T-cell (primary cell): Measurements from ENCODE around the gene C20orf173. TPM values are rescaled to one million over a fixed set of nuclear protein-coding genes. Genes with fewer than 3 reads are reported as not detected.

Experiments used
- ATAC-seq, 4 experiments: fragments of 200-7000 bp in 3 of 4; fragments of 150-1000 bp in 1 of 4; cut with Tn5 transposase; replicated peaks in 1 of 4; 1 replicate in 3 of 4; 2 replicates in 1 of 4; pipeline ENCODE4 v1.10.0; 2021; ENCODE audit warnings: moderate library complexity in 3 of 4, mild to moderate bottlenecking in 2 of 4, moderate number of reproducible peaks in 1 of 4
- CTCF ChIA-PET, 2 donors: fragments of 300-600 bp; sonication (Branson Sonifier 250); formaldehyde crosslinking; loops; one replicate each; lab custom pipeline; 2022; ENCODE audit warnings: antibody characterized with exemption in 2 of 2; lab: Charles Lee
- POLR2A ChIA-PET, 2 donors: fragments of 300-600 bp; sonication (Branson Sonifier 250); formaldehyde crosslinking; loops; one replicate each; lab custom pipeline; 2022; ENCODE audit warnings: antibody characterized with exemption in 2 of 2; lab: Charles Lee
- DNase-seq, 35 experiments: peaks; one replicate each; pipeline versions ENCODE4 v3.0.0 to v3.0.0-alpha.2; 2013 to 2023
- H3K27ac ChIP-seq: one replicate; pipeline ENCODE4 v1.5.1; 2013; ENCODE audit warnings: low read length
- H3K27me3 ChIP-seq, 2 experiments: replicated peaks in 1 of 2; 1 replicate in 1 of 2; 2 replicates in 1 of 2; pipeline versions ENCODE4 v1.6.1 to v1.7.0; 2013; ENCODE audit warnings: low read length in 1 of 2, mixed read lengths in 1 of 2; ENCODE audit not compliant: control insufficient read depth in 2 of 2, insufficient read depth in 2 of 2; ENCODE audit errors: extremely low read depth in 1 of 2
- H3K36me3 ChIP-seq, 2 donors: 1 replicate in 1 of 2; 2 replicates in 1 of 2; pipeline versions ENCODE4 v1.6.1 to v1.7.0; 2013; ENCODE audit warnings: low read length in 1 of 2; ENCODE audit not compliant: control insufficient read depth in 2 of 2, insufficient read depth in 1 of 2; ENCODE audit errors: extremely low read depth in 1 of 2
- H3K4me1 ChIP-seq, 2 experiments: 1 replicate in 1 of 2; 2 replicates in 1 of 2; pipeline versions ENCODE4 v1.6.1 to v1.7.0; 2013; ENCODE audit warnings: low read length in 2 of 2, mixed read lengths in 1 of 2; ENCODE audit not compliant: insufficient read depth in 2 of 2, control insufficient read depth in 1 of 2; ENCODE audit errors: extremely low read depth in 1 of 2
- H3K4me3 ChIP-seq, 2 donors: 1 replicate in 1 of 2; 2 replicates in 1 of 2; pipeline versions ENCODE4 v1.5.1 to v1.7.0; 2013; ENCODE audit warnings: mild to moderate bottlenecking in 2 of 2, low read length in 1 of 2, moderate library complexity in 1 of 2; ENCODE audit not compliant: control insufficient read depth in 1 of 2; ENCODE audit errors: extremely low read depth in 1 of 2
- H3K9me3 ChIP-seq: 2 replicates; pipeline ENCODE4 v1.7.0; 2013
- H3K27ac Mint-ChIP-seq, 2 donors: one replicate each; pipeline ENCODE4 v1.8.0; 2020 to 2021; ENCODE audit warnings: mild to moderate bottlenecking in 2 of 2, mixed read lengths in 2 of 2
- H3K27me3 Mint-ChIP-seq, 2 donors: one replicate each; pipeline ENCODE4 v1.8.0; 2021 to 2022; ENCODE audit warnings: mixed read lengths in 2 of 2
- H3K36me3 Mint-ChIP-seq: one replicate; pipeline ENCODE4 v1.8.0; 2021; ENCODE audit warnings: mixed read lengths
- H3K4me1 Mint-ChIP-seq, 3 donors: one replicate each; pipeline ENCODE4 v1.8.0; 2020 to 2022; ENCODE audit warnings: mixed read lengths in 3 of 3, mild to moderate bottlenecking in 1 of 3
- H3K4me3 Mint-ChIP-seq, 3 donors: one replicate each; pipeline ENCODE4 v1.8.0; 2020 to 2022; ENCODE audit warnings: mild to moderate bottlenecking in 3 of 3, mixed read lengths in 3 of 3, moderate library complexity in 3 of 3
- H3K9me3 Mint-ChIP-seq, 3 donors: one replicate each; pipeline ENCODE4 v1.8.0; 2020 to 2022; ENCODE audit warnings: mixed read lengths in 3 of 3
- WGBS: methylation state at CpG from one replicate; pipeline ENCODE4 v1.1.5; 2013; ENCODE audit warnings: missing lambda C conversion rate; ENCODE audit not compliant: insufficient coverage; 5-methylcytosine and 5-hydroxymethylcytosine counted together
- total RNA-seq, 35 experiments: library from RNA in 6 of 35; stranded (reverse) in 6 of 35; fragments of 120-200 nt in 1 of 35; gene quantifications; one replicate each; pipeline versions ENCODE4 v1.2.1 to v1.2.4 and lab custom pipeline; 2013 to 2026

The C20orf173 gene
- total RNA-seq, 5 donors from 2014 or later (not counting 1 experiment from before 2014, with no cell fraction given), result not detected

GRCh38 chr20:35503281-35503680 is 26.2 kb downstream of the C20orf173 start:
- no peak overlapping the region for H3K27ac ChIP-seq
- no peak for DNase-seq
- Mint-ChIP-seq H3K36me3 (peaks cover 69% of the 10 kb centered on the region), H3K4me1 (peaks cover 26 to 48% (median 43%) of the 10 kb centered on the region in 3 donors), H3K27ac (peak overlapping the region in 1 of 2 donors; percentile 17), H3K27me3 (no peaks in the 10 kb centered on the region), H3K9me3 (no peaks in the 10 kb centered on the region), H3K4me3 (no peak overlapping the region)
- H3K9me3 ChIP-seq, result no peaks in the 10 kb centered on the region
- peaks cover 0 to 17% of the 10 kb centered on the region in 2 experiments for H3K4me1 ChIP-seq
- H3K36me3 ChIP-seq, result peaks cover 36 to 100% of the 10 kb centered on the region in 2 donors
- no peaks in the 10 kb centered on the region for H3K27me3 ChIP-seq
- POLR2A ChIA-PET, result interaction anchor here in 1 of 2 donors (0.6 to 1.1 kb wide), 2 partner anchors 12 to 33 kb away, joined by 3 read pairs; no protein-coding TSS in a partner anchor
- ATAC-seq, result no peak
- 100% methylated on average over 10 of the region's 10 CpGs for WGBS
- H3K4me3 ChIP-seq, result no peak overlapping the region
- CTCF ChIA-PET, result no interaction called here

GRCh38 chr20:35502352-35502751 is 27.1 kb downstream of the C20orf173 start:
- DNase-seq (peak in 1 of 35 experiments; percentile 11), ATAC-seq (no peak)
- Mint-ChIP-seq H3K4me1 (peaks cover 25 to 48% (median 43%) of the 10 kb centered on the region in 3 donors), H3K27me3 (no peaks in the 10 kb centered on the region), H3K27ac (peak overlapping the region in 1 of 2 donors; percentile 4), H3K4me3 (no peak overlapping the region), H3K36me3 (peaks cover 73% of the 10 kb centered on the region), H3K9me3 (no peaks in the 10 kb centered on the region)
- no peak overlapping the region for H3K4me3 ChIP-seq
- H3K27ac ChIP-seq, result no peak overlapping the region
- H3K36me3 ChIP-seq, result peaks cover 28 to 100% of the 10 kb centered on the region in 2 donors
- WGBS, result 76% methylated on average over 6 of the region's 8 CpGs
- no peaks in the 10 kb centered on the region for H3K27me3 ChIP-seq
- CTCF ChIA-PET, result no interaction called here
- POLR2A ChIA-PET, result no interaction called here
- peaks cover 0 to 17% of the 10 kb centered on the region in 2 experiments for H3K4me1 ChIP-seq
- H3K9me3 ChIP-seq, result no peaks in the 10 kb centered on the region

GRCh38 chr20:35499271-35499670 is 30.2 kb downstream of the C20orf173 start:
- no peak overlapping the region for H3K4me3 Mint-ChIP-seq
- 100% methylated on average over 1 of the region's 1 CpG for WGBS
- peaks cover 14 to 39% (median 29%) of the 10 kb centered on the region in 3 donors for H3K4me1 Mint-ChIP-seq
- peaks cover 80% of the 10 kb centered on the region for H3K36me3 Mint-ChIP-seq
- ATAC-seq (no peak), DNase-seq (no peak)
- no peak overlapping the region for H3K4me3 ChIP-seq
- peaks cover 21 to 100% of the 10 kb centered on the region in 2 donors for H3K36me3 ChIP-seq
- H3K4me1 ChIP-seq, result peaks cover 0 to 2% of the 10 kb centered on the region in 2 experiments
- H3K27me3 ChIP-seq, result no peaks in the 10 kb centered on the region
- H3K27me3 Mint-ChIP-seq, result no peaks in the 10 kb centered on the region
- ChIA-PET POLR2A (interaction anchor here in 1 of 2 donors (0.6 to 1.0 kb wide), 2 partner anchors 8 to 19 kb away, joined by 3 read pairs; no protein-coding TSS in a partner anchor), CTCF (interaction anchor here in 1 of 2 donors (0.6 kb wide), 1 partner anchor 704 kb away, joined by 6 read pairs; no protein-coding TSS in a partner anchor)
- H3K27ac ChIP-seq, result no peak overlapping the region
- peak overlapping the region in 1 of 2 donors; percentile 1 for H3K27ac Mint-ChIP-seq
- H3K9me3 ChIP-seq, result no peaks in the 10 kb centered on the region
- H3K9me3 Mint-ChIP-seq, result no peaks in the 10 kb centered on the region

- ATAC-seq (no peak), DNase-seq (no peak)
- Mint-ChIP-seq H3K9me3 (no peaks in the 10 kb centered on the region), H3K27ac (no peak overlapping the region), H3K4me3 (no peak overlapping the region), H3K4me1 (peaks cover 19 to 32% (median 31%) of the 10 kb centered on the region in 3 donors), H3K27me3 (no peaks in the 10 kb centered on the region), H3K36me3 (peaks cover 80% of the 10 kb centered on the region)
- Histone ChIP-seq H3K36me3 (peaks cover 26 to 99% of the 10 kb centered on the region in 2 donors), H3K4me1 (peaks cover 0 to 12% of the 10 kb centered on the region in 2 experiments), H3K4me3 (no peak overlapping the region), H3K27ac (no peak overlapping the region), H3K9me3 (no peaks in the 10 kb centered on the region), H3K27me3 (no peaks in the 10 kb centered on the region)
- ChIA-PET CTCF (interaction anchor here in 1 of 2 donors (0.5 kb wide), 1 partner anchor 12 kb away, joined by 6 read pairs; no protein-coding TSS in a partner anchor), POLR2A (no interaction called here)
- WGBS, result 96% methylated on average over 8 of the region's 9 CpGs
These were observed 31.7 kb downstream of the C20orf173 start for GRCh38 chr20:35497780-35498189.

- ATAC-seq (no peak), DNase-seq (no peak)
- 100% methylated on average over 3 of the region's 5 CpGs for WGBS
- H3K27ac ChIP-seq, result no peak overlapping the region
- peaks cover 2 to 17% of the 10 kb centered on the region in 2 experiments for H3K4me1 ChIP-seq
- POLR2A ChIA-PET, result no interaction called here
- CTCF ChIA-PET, result no interaction called here
- H3K27me3 ChIP-seq, result no peaks in the 10 kb centered on the region
- H3K9me3 ChIP-seq, result no peaks in the 10 kb centered on the region
- no peak overlapping the region for H3K4me3 ChIP-seq
- H3K27ac Mint-ChIP-seq, result no peak overlapping the region
- H3K9me3 Mint-ChIP-seq, result no peaks in the 10 kb centered on the region
- peaks cover 77% of the 10 kb centered on the region for H3K36me3 Mint-ChIP-seq
- H3K4me3 Mint-ChIP-seq, result no peak overlapping the region
- H3K27me3 Mint-ChIP-seq, result no peaks in the 10 kb centered on the region
- H3K4me1 Mint-ChIP-seq, result peaks cover 24 to 35% (median 32%) of the 10 kb centered on the region in 3 donors
- peaks cover 22 to 95% of the 10 kb centered on the region in 2 donors for H3K36me3 ChIP-seq
These were observed 32.1 kb downstream of the C20orf173 start for GRCh38 chr20:35497320-35497719.

- peaks cover 74% of the 10 kb centered on the region for H3K36me3 Mint-ChIP-seq
- H3K9me3 Mint-ChIP-seq, result no peaks in the 10 kb centered on the region
- ChIA-PET CTCF (no interaction called here), POLR2A (no interaction called here)
- Histone ChIP-seq H3K4me1 (peaks cover 8 to 25% of the 10 kb centered on the region in 2 experiments), H3K4me3 (no peak overlapping the region), H3K27ac (no peak overlapping the region), H3K36me3 (peaks cover 16 to 86% of the 10 kb centered on the region in 2 donors), H3K9me3 (no peaks in the 10 kb centered on the region), H3K27me3 (no peaks in the 10 kb centered on the region)
- 94% methylated on average over 3 of the region's 3 CpGs for WGBS
- DNase-seq (no peak), ATAC-seq (no peak)
- H3K4me1 Mint-ChIP-seq, result peaks cover 31 to 39% (median 35%) of the 10 kb centered on the region in 3 donors
- no peak overlapping the region for H3K4me3 Mint-ChIP-seq
- H3K27me3 Mint-ChIP-seq, result no peaks in the 10 kb centered on the region
- no peak overlapping the region for H3K27ac Mint-ChIP-seq
These were observed 33.0 kb downstream of the C20orf173 start for GRCh38 chr20:35496481-35496880.
